Activated T-cell treated with anti-CD3 and anti-CD28 coated beads, Interleukin-2, amount 50 U/mL, for 72 hours (primary cell): Measurements from ENCODE around the gene NUP210. TPM values are rescaled to one million over a fixed set of nuclear protein-coding genes. Genes with fewer than 3 reads are reported as not detected.

ENCODE experiments used
- ATAC-seq, 2 donors: fragments of 150-1000 bp; cut with Tn5 transposase; replicated peaks in 1 of 2; 2 replicates each; pipeline ENCODE4 v1.10.0; 2021; ENCODE audit warnings: moderate library complexity in 2 of 2, mild to moderate bottlenecking in 1 of 2
- DNase-seq, 2 donors: peaks; one replicate each; pipeline ENCODE4 v3.0.0; 2021 to 2022; ENCODE audit warnings: mixed read lengths in 1 of 2
- H3K27ac Mint-ChIP-seq: one replicate; pipeline ENCODE4 v1.8.0; 2022; ENCODE audit warnings: mild to moderate bottlenecking, moderate library complexity, mixed read lengths
- H3K27me3 Mint-ChIP-seq: one replicate; pipeline ENCODE4 v1.8.0; 2022; ENCODE audit warnings: low read depth, mixed read lengths
- H3K36me3 Mint-ChIP-seq, 2 donors: one replicate each; pipeline ENCODE4 v1.8.0; 2022; ENCODE audit warnings: mixed read lengths in 2 of 2, mild to moderate bottlenecking in 1 of 2; ENCODE audit not compliant: insufficient read depth in 2 of 2
- H3K4me1 Mint-ChIP-seq: one replicate; pipeline ENCODE4 v1.8.0; 2022; ENCODE audit warnings: low read depth, mixed read lengths
- H3K4me3 Mint-ChIP-seq, 2 donors: one replicate each; pipeline ENCODE4 v1.8.0; 2022; ENCODE audit warnings: mild to moderate bottlenecking in 2 of 2, mixed read lengths in 2 of 2, moderate library complexity in 2 of 2
- H3K9me3 Mint-ChIP-seq, 2 donors: one replicate each; pipeline ENCODE4 v1.8.0; 2022; ENCODE audit warnings: mixed read lengths in 2 of 2
- total RNA-seq, 2 donors: library from RNA; stranded (reverse); gene quantifications; one replicate each; pipeline ENCODE4 v1.2.3, GENCODE V29; 2022

The NUP210 gene
- total RNA-seq, 2 donors from 2014 or later = 138 to 144 TPM

DNA sequence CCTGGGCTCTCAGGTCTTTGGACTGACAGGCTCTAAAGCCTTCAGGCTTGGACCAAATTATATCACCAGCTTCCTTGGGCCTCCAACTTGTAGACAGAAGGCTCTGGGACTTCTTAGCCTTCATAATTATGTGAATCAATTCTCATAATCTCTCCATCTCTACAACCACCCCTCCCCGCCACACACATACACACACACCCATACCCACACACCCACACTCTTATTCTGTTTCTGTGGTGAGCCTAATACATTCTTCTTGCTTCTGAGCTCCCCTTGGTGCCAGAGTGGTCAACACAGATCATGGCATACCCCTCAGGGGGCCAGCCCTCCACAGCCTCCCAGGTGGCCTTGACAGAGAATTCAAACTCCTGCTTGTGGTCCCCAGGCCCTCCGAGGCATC lies 5.6 kb upstream of the NUP210 start:
- H3K4me3 Mint-ChIP-seq = no peak overlapping the region
- H3K27me3 Mint-ChIP-seq = no peaks in the 10 kb centered on the region
- peak overlapping the region; percentile 82 for H3K27ac Mint-ChIP-seq
- peaks cover 2 to 6% of the 10 kb centered on the region in 2 donors for H3K36me3 Mint-ChIP-seq
- peaks cover 46% of the 10 kb centered on the region for H3K4me1 Mint-ChIP-seq
- DNase-seq (no peak), ATAC-seq (no peak)
- no peaks in the 10 kb centered on the region for H3K9me3 Mint-ChIP-seq

DNA sequence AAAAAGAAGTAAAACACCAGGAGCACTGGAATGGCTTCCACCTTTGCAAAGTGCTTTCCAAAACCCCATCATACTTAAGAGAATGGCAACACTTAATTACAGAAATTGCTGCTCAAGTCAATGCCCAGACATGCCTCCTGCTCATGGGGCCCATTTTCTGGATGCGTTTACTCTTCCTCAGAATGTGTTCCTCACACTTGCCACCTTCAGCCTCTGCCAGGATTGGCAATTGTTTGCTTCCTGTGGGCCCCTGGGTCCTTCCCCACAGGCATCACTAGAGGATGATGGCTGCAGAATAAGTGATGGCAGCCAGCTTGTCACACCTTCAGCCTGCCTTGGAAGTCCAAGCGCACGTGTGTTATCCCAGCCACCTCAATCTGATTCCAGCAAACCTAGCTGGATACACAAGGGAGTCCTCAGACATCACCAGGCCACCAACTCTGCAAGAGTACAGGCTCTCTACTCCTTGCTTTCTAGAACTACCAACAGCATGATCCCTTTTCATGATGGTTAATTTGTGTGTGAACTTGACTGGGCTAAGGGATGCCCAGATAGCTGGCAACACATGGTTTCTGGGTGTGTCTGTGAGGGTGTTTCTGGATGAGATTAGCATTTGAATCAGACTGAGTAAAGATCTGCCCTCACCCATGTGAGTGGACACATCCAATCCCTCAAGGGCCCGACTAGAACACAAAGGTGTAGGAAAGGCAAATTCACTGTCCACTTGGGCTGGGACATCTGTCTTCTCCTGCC lies 4.9 kb upstream of the NUP210 start:
- peaks cover 48% of the 10 kb centered on the region for H3K4me1 Mint-ChIP-seq
- no peaks in the 10 kb centered on the region for H3K9me3 Mint-ChIP-seq
- no peaks in the 10 kb centered on the region for H3K27me3 Mint-ChIP-seq
- no peak overlapping the region for H3K4me3 Mint-ChIP-seq
- ATAC-seq (no peak), DNase-seq (no peak)
- H3K27ac Mint-ChIP-seq = no peak overlapping the region
- H3K36me3 Mint-ChIP-seq = peaks cover 3 to 5% of the 10 kb centered on the region in 2 donors

DNA sequence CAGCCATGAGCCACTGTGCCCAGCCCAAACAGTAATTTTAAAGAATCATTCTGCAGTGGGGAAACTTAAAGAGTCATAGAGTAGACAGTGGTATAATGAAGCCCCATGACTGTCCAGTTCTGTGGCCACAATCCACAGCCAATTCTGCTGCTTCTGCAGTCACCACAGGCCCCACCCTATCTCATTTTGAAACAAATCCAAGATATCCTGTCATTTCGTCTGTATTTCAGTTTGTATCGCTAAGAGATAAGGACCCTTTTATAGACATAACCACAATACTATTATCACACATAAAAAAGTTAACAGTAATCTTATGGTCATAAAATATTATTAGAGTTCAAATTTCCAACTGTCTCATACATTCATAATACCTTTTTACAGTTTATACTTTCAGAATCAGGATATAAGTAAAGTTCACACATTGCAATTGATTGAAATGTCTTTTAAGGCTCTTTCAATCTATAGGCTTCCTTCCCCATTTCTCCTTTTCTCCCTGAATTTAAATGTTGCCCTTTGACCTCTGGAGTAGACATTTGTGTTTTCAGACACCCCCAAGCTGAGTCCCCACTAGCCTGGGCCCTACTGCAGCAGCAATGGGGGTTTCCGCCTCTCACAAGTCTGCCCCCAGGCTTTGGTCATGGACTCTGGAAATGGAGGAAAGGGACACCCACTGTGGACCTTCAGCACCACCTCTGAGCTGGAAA lies 4.2 kb upstream of the NUP210 start:
- no peaks in the 10 kb centered on the region for H3K27me3 Mint-ChIP-seq
- H3K4me3 Mint-ChIP-seq = no peak overlapping the region
- DNase-seq = no peak
- peaks cover 3 to 7% of the 10 kb centered on the region in 2 donors for H3K36me3 Mint-ChIP-seq
- no peaks in the 10 kb centered on the region for H3K9me3 Mint-ChIP-seq
- no peak for ATAC-seq
- H3K27ac Mint-ChIP-seq = no peak overlapping the region
- peaks cover 48% of the 10 kb centered on the region for H3K4me1 Mint-ChIP-seq

DNA sequence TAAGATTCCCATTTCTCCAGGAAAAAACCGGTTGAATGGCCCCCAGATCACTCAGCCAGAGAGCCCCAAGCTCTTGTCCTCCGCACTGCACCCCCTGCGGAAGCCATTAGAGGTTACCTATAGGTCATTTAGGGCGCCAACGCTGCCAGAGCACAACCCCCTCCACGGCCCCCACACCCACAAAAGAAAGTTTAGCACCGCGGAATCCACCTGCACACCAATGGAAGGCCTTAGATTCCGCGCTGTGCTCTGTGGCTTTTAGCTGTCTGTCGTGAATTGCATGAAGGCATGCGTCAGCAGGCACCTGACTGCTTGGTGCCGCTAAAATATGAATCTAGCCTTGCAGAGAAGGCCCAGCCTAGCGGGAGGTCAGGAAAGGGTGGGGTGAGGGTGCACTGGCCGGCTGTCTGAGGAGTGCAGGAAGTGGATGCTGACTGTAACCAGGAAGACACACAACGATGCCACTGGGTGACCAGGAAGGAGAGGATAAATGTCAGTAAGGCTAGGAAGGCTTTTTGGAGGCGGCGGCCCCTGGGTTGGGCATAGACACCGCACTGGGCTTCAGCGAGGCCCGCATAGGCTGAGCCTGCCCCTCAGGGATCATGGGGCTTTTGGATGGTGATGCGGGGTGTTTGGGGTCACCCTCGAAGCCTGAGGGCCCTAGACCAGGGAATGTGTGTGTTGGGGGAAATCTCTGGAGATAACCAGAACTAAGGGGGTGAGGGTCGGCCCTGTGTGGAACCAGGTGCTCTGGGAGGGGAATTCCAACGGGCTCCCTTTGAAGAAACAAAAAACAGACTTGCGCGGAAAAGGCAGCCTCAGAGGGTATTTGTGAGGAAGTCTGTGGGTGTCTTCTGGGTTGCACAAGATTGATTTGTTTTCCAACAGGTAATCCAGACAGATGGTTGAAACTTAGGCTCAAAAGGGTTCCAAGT lies 976 bp upstream of the NUP210 start:
- DNase-seq (peak; percentile 81 to 88), ATAC-seq (peak; percentile 74 to 81)
- Mint-ChIP-seq H3K4me1 (peaks cover 62% of the 10 kb centered on the region), H3K27ac (peak overlapping the region; percentile 99), H3K4me3 (peak overlapping the region; percentile 98 to 99), H3K9me3 (no peaks in the 10 kb centered on the region), H3K36me3 (peaks cover 9 to 11% of the 10 kb centered on the region in 2 donors), H3K27me3 (no peaks in the 10 kb centered on the region)

DNA sequence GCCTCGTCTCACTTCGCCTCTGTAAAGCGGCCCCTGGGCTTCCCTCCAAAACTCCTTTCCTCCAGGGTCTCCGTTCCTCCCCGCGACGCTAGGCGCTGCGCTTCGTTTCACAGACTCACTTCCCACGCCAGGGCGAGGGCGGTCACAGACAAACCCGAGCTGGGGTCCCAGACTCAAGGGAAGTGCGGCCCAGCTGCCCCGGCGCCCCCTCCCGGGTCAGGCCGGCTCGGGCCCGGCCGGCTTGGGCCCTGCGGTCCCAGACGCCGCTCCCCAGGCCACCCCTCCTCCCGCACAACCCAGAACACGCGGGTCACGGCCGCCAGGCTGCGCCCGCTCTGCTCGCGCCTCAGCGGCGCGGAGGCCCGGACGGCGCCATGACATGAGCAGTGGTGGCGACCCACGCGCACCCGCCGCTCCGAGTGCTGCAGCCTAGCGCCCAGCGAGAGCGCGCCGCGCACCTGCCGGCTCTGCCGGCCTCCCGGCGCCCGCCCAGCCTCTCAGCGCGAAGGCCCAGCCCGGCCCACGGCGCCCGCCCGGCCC lies 547 bp downstream of the NUP210 start:
- Mint-ChIP-seq H3K27ac (peak overlapping the region; percentile 73), H3K4me1 (peaks cover 65% of the 10 kb centered on the region), H3K27me3 (no peaks in the 10 kb centered on the region), H3K36me3 (peaks cover 9 to 11% of the 10 kb centered on the region in 2 donors), H3K4me3 (peak overlapping the region; percentile 82 to 89), H3K9me3 (no peaks in the 10 kb centered on the region)
- peak; percentile 57 to 60 for ATAC-seq
- peak; percentile 71 to 80 for DNase-seq

DNA sequence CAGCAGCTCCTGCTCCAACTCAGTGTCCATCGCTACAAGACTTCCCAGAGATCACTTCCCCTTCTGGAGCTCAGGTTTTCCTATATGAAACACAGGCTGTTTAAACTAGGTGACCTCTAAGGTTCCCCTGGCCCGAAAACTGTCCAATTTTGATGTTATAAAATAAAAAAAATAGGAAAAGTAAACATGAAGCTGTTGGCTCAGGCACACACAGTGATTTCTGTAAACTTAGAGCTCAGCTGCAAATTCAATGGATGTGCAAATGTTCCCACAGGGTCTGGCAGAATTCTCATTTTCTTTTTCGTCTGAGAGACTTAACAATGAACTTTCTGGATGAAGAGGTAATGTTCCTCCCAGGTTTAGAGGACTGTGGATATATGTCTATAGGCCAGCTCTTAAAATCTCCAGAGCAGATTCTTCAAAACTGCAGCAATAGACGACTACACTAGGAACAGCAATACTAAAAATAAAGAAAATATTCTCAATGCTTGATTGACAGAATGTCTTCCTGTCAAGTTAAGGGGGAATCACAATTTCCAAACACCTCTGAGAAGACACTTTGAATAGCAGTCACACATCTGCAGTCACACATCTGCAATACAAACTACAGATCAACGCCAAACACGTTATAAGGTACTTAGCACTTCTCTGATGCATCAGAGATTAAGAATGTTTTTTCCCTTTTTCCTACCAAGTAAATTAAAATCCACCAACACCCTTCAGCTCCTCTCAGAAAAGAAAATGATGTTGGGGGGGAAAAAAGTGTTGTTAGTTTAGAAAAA lies 2.8 kb downstream of the NUP210 start:
- H3K27ac Mint-ChIP-seq = peak overlapping the region; percentile 81
- H3K27me3 Mint-ChIP-seq = no peaks in the 10 kb centered on the region
- ATAC-seq = no peak
- peaks cover 82% of the 10 kb centered on the region for H3K4me1 Mint-ChIP-seq
- H3K9me3 Mint-ChIP-seq = no peaks in the 10 kb centered on the region
- no peak for DNase-seq
- peak overlapping the region; percentile 82 to 89 for H3K4me3 Mint-ChIP-seq
- H3K36me3 Mint-ChIP-seq = peaks cover 9 to 13% of the 10 kb centered on the region in 2 donors

DNA sequence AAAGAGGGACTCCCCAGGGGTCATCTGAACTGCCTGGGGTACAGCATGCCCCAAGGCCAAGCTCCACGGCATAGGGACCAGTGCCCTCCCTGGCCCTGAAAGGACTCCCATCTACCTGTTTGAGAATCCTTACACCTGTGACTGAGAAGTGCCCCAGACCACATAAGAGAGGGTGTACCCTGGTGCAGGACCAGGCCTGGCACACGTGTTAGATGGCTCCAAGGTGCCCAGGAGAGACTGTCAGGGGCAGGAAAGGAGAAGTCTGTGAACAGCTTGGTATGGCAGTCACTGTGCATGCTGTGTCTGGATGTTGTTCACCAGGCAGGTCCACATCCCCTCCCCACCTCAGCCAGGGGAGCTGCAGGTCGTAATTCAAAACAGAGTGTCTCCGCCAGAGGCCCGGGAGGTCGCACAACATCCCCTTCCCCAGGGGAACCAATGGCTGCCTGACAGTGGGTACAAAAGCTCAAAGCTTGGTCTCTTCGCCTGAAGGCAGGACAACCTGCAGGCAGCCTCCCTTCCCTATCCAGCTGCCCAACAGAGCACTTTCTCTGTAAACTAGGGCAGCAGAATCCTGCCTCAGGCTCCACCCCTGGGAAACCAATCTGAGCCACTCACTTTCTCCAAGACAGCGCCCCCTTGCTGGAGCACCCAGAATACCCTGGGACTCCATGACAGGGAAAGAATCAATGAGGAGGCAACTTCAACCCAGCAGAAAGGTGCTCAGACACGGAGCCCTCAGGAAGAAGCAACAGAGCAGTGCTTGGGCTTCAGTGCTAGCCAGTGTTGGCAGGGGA lies 3.9 kb downstream of the NUP210 start:
- Mint-ChIP-seq H3K36me3 (peaks cover 9 to 14% of the 10 kb centered on the region in 2 donors), H3K9me3 (no peaks in the 10 kb centered on the region)
- peak; percentile 30 to 37 for DNase-seq

DNA sequence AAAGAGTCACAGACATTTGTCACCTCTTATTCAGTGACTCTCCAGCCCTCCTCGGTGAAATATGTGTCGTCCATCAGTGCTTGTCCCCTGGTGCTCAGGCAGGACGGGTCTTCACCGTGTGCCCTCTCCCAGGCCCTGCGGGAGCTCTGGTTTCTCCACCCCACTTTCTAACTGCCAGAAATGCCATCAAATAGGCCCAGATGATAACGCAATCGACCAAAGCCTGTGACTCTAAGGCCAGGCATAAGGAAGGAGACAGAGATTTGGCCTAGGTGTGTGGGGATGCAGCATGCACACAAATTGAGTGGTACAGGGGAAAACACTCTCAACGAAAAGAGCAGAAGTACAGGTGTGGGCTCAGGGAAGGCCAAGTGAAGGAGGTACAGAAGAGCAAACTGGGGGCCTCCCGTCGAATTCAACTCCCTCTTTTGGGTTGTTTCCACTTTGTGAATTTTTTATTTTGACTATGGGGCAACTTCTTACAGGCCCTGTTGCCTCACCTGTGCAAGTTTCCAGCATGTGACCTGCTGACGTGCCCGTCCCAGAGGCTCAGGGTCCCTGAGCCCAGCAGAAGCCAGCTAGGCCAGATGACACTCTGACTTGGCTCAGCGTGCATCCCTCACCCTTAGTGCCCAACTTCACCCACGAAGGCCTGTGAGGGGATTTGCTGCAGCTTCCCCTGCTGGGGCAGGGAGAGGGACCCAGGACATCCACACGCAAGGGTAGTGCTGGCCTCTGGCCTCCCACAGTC lies 4.7 kb downstream of the NUP210 start:
- Mint-ChIP-seq H3K27ac (peak overlapping the region; percentile 86), H3K36me3 (peaks cover 4 to 11% of the 10 kb centered on the region in 2 donors), H3K9me3 (no peaks in the 10 kb centered on the region), H3K27me3 (no peaks in the 10 kb centered on the region), H3K4me3 (peak overlapping the region; percentile 82 to 89), H3K4me1 (peaks cover 64% of the 10 kb centered on the region)
- no peak for DNase-seq
- ATAC-seq = no peak

More for the DNA sequence above, 3.9 kb downstream of the NUP210 start:
- peaks cover 71% of the 10 kb centered on the region for H3K4me1 Mint-ChIP-seq
- peak overlapping the region; percentile 81 for H3K27ac Mint-ChIP-seq
- ATAC-seq = no peak
- H3K27me3 Mint-ChIP-seq = no peaks in the 10 kb centered on the region
- peak overlapping the region; percentile 82 to 89 for H3K4me3 Mint-ChIP-seq

DNA sequence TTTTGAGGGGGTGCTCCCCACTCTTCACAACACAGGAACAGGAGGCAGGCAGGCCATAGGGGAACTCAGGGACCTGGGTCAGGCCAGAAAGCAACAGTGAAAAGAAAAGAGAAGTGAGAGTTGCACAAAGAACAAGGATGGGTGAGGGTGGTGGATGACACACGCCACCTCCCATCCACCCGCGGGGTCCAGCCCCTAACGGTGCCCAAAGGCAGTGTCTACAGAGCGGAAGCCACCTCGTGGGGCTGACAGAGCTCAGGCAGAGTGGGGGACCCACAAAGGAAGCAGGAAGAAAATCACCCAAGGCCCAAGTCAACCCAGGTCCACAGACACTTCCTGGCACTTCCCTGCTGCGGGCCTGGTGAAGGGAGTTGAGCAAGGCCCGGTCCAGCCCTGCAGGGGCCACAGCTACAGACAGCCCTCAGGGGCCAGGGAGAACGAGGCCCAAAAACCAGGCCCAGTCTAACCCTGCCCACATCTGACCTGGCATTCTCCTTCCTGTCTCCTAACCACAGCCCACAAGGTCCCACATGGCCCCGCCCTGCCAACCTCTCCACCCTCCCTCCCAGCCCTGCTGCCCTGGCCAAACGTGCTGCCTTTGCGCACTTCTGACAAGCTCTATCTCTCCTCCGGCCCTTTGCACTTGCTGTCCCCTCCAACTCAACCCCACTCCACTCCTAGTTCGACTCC lies 5.9 kb downstream of the NUP210 start:
- Mint-ChIP-seq H3K27ac (peak overlapping the region; percentile 86), H3K4me1 (peaks cover 64% of the 10 kb centered on the region)
- peak; percentile 91 for ATAC-seq

DNA sequence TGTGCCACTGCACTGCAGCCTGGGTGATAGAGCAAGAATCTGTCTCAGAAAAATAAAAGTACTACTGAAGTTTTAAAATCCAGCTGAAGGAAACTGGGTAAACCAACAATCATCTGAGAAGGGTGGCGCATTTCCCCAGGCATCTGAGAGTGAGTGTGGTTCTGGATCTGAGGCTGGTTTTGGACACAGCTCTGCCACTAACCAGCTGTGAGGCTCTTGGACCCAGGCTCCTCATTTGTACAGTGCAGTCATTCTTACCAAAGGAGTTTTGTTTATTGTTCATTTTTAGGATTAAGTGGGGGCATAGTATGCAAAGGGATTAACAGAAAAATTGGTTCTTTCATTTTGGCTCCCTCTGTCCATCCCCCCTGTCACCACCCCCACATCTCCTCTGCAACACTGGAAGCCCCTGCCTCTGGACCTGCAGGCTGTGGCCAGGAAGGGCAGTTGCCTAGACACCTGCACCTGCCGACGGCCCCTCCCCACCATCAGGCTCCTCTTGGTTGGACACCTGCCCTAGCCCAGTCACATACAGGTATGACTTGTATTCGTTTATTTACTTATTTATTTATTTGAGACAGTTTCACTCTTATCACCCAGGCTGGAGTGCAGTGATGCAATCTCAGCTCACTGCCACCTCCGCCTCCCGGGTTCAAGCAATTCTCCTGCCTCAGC lies 8.8 kb downstream of the NUP210 start:
- no peaks in the 10 kb centered on the region for H3K27me3 Mint-ChIP-seq
- peaks cover 11 to 20% of the 10 kb centered on the region in 2 donors for H3K36me3 Mint-ChIP-seq
- DNase-seq (no peak), ATAC-seq (no peak)
- H3K9me3 Mint-ChIP-seq = no peaks in the 10 kb centered on the region
- no peak overlapping the region for H3K4me3 Mint-ChIP-seq
- peaks cover 53% of the 10 kb centered on the region for H3K4me1 Mint-ChIP-seq
- no peak overlapping the region for H3K27ac Mint-ChIP-seq

More for the DNA sequence above, 5.9 kb downstream of the NUP210 start:
- H3K36me3 Mint-ChIP-seq = peaks cover 2 to 14% of the 10 kb centered on the region in 2 donors
- H3K27me3 Mint-ChIP-seq = no peaks in the 10 kb centered on the region
- DNase-seq = peak; percentile 79
- H3K4me3 Mint-ChIP-seq = peak overlapping the region; percentile 82 to 89
- no peaks in the 10 kb centered on the region for H3K9me3 Mint-ChIP-seq
